ENCODE data around the gene POLD3.

DNA sequence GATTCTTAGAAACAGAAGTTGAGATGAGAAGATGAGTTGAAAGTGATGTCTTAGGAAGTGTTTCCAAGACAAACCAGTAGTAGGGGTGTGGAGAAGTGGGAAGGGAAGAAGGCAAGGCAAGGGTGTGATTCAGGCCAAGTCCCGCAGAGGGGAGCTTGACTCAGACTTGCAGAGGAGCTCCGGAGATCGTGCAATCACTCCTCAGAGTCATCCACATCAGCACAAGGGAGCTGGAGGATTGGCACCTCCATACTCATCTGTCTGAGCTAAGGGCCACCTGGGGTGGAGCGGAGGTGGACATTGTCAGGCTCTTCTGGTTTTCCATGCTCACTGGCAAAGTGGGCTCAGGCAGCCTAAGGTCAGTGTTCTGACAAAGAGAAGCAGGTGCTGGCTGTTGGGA lies 94.4 kb downstream of the POLD3 start:
- TF ChIP-seq GATA2 (IDR thresholded peaks at IDR 0.05; ENCODE audit: low read depth, low read length) (no peak), GATA3 (IDR thresholded peaks at IDR 0.05; ENCODE audit: low read depth, low read length) (no peak)
